Measurements from ENCODE around the gene PHF21B.

The PHF21B gene

DNA sequence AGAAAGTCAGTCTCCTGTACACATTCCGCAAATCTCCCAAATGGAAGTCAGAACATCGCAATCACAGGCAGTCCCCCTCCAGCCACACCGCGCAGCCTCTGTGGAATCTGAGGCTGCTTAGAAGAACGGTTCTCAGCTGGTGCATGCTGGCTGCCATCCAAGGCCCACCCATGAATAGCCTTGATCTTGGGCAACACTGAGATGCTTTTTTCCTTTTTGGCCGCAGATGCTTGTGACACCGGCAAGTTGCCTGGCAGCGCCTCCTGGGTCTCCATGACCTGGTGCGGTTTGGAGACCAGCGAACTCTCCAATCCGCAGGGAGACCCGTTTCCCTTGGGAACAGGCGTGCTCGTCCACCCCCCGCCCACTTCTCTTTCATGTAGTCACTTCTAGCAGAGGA, 26.3 kb upstream of the PHF21B start:
- no peak overlapping the region for H3K27ac ChIP-seq (ENCODE audit: low read depth, low read length, poor library complexity, severe bottlenecking)
- H3K36me3 ChIP-seq (ENCODE audit: insufficient read depth, low read length): no peaks in the 10 kb centered on the region
- no peaks in the 10 kb centered on the region; the same call in 1 of the 2 replicates for H3K27me3 ChIP-seq (ENCODE audit: insufficient read depth, low read length)
- H4K20me1 ChIP-seq (ENCODE audit: insufficient read depth, low read length): no peaks in the 10 kb centered on the region
- H3K4me3 ChIP-seq (ENCODE audit: low read depth, low read length, poor library complexity, severe bottlenecking): no peak overlapping the region
- no peaks in the 10 kb centered on the region for H3K9me3 ChIP-seq (ENCODE audit: low read length)
- H3K4me2 ChIP-seq (ENCODE audit: low read length): no peak overlapping the region
- H3K9ac ChIP-seq (ENCODE audit: low read length): no peak overlapping the region
- no peaks in the 10 kb centered on the region for H3F3A ChIP-seq (ENCODE audit: insufficient read depth, low read length)
- H3K9me2 ChIP-seq (ENCODE audit: low read depth, low read length): no peaks in the 10 kb centered on the region
- H2AFZ ChIP-seq (ENCODE audit: low read length): no peak overlapping the region
- no peak for TF ChIP-seq EZH2 (IDR thresholded peaks at IDR 0.05; ENCODE audit: borderline replicate concordance, low read length)
- TF ChIP-seq, protein P1, sequence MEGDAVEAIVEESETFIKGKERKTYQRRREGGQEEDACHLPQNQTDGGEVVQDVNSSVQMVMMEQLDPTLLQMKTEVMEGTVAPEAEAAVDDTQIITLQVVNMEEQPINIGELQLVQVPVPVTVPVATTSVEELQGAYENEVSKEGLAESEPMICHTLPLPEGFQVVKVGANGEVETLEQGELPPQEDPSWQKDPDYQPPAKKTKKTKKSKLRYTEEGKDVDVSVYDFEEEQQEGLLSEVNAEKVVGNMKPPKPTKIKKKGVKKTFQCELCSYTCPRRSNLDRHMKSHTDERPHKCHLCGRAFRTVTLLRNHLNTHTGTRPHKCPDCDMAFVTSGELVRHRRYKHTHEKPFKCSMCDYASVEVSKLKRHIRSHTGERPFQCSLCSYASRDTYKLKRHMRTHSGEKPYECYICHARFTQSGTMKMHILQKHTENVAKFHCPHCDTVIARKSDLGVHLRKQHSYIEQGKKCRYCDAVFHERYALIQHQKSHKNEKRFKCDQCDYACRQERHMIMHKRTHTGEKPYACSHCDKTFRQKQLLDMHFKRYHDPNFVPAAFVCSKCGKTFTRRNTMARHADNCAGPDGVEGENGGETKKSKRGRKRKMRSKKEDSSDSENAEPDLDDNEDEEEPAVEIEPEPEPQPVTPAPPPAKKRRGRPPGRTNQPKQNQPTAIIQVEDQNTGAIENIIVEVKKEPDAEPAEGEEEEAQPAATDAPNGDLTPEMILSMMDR (IDR thresholded peaks at IDR 0.05; ENCODE audit: low read length): no peak
- no peaks in the 10 kb centered on the region for H3K4me1 ChIP-seq (ENCODE audit: insufficient read depth, low read length, severe bottlenecking)
- no peaks in the 10 kb centered on the region for H3K79me2 ChIP-seq (ENCODE audit: insufficient read depth, low read length)

DNA sequence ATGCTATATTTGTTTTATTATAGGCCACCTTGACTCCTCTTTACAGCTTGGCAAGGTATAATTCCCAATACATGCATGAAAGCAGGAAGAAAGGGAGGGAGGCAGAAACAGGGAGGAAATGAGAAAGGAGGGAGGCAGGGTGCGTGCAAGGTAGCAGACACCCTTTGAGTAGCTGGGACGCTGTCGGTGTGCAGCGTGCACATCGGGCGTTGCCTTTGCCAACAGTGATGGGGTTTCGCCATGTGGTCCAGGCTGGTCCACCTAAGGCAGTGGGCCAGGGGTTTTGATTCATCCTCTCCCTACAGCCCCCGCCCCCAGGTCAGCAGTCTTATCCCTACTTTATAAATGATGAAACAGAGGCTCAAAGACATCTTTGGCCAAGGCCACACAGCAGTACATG, 25.0 kb upstream of the PHF21B start:
- Histone ChIP-seq H3K9ac (ENCODE audit: low read length) (no peak overlapping the region), H3K4me2 (ENCODE audit: low read length) (no peak overlapping the region), H3K9me3 (ENCODE audit: low read length) (no peaks in the 10 kb centered on the region), H3K4me3 (ENCODE audit: low read depth, low read length, poor library complexity, severe bottlenecking) (no peak overlapping the region), H3F3A (ENCODE audit: insufficient read depth, low read length) (no peaks in the 10 kb centered on the region), H3K27ac (ENCODE audit: low read depth, low read length, poor library complexity, severe bottlenecking) (no peak overlapping the region), H4K20me1 (ENCODE audit: insufficient read depth, low read length) (no peaks in the 10 kb centered on the region), H3K79me2 (ENCODE audit: insufficient read depth, low read length) (no peaks in the 10 kb centered on the region), H2AFZ (ENCODE audit: low read length) (no peak overlapping the region), H3K27me3 (ENCODE audit: insufficient read depth, low read length) (no peaks in the 10 kb centered on the region), H3K9me2 (ENCODE audit: low read depth, low read length) (no peaks in the 10 kb centered on the region), H3K36me3 (ENCODE audit: insufficient read depth, low read length) (no peaks in the 10 kb centered on the region), H3K4me1 (ENCODE audit: insufficient read depth, low read length, severe bottlenecking) (no peaks in the 10 kb centered on the region)
- TF ChIP-seq, protein P1 (IDR thresholded peaks at IDR 0.05; ENCODE audit: low read length): no peak
- no peak for TF ChIP-seq EZH2 (IDR thresholded peaks at IDR 0.05; ENCODE audit: borderline replicate concordance, low read length)

DNA sequence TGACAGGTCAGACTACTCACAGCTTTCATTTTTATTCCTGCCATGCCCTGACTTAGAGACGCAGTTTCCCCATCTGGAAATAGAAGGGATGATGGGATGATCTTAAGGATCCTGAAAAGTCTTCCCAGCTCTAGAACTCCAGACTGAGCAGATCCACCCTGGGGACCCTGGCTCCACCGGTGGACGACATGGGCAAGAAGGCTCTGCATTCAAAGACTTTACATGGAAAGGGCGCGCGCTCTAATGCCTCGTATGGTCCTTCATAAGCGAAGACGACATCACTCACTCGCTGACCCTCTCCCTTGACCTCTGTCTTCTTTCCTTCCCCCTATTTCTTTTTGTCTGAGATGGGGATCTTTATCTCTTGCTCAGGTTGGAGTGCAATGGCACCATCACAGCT, 24.4 kb upstream of the PHF21B start:
- no peak overlapping the region for H3K27ac ChIP-seq (ENCODE audit: low read depth, low read length, poor library complexity, severe bottlenecking)
- H3F3A ChIP-seq (ENCODE audit: insufficient read depth, low read length): no peaks in the 10 kb centered on the region
- no peaks in the 10 kb centered on the region for H3K4me1 ChIP-seq (ENCODE audit: insufficient read depth, low read length, severe bottlenecking)
- H3K4me3 ChIP-seq (ENCODE audit: low read depth, low read length, poor library complexity, severe bottlenecking): no peak overlapping the region
- no peaks in the 10 kb centered on the region for H3K9me3 ChIP-seq (ENCODE audit: low read length)
- H3K36me3 ChIP-seq (ENCODE audit: insufficient read depth, low read length): no peaks in the 10 kb centered on the region
- H2AFZ ChIP-seq (ENCODE audit: low read length): no peak overlapping the region
- H3K4me2 ChIP-seq (ENCODE audit: low read length): no peak overlapping the region
- TF ChIP-seq EZH2 (IDR thresholded peaks at IDR 0.05; ENCODE audit: borderline replicate concordance, low read length): no peak
- TF ChIP-seq, protein P1 (IDR thresholded peaks at IDR 0.05; ENCODE audit: low read length): no peak
- no peaks in the 10 kb centered on the region for H3K27me3 ChIP-seq (ENCODE audit: insufficient read depth, low read length)
- H4K20me1 ChIP-seq (ENCODE audit: insufficient read depth, low read length): no peaks in the 10 kb centered on the region
- H3K9me2 ChIP-seq (ENCODE audit: low read depth, low read length): no peaks in the 10 kb centered on the region
- no peak overlapping the region for H3K9ac ChIP-seq (ENCODE audit: low read length)
- H3K79me2 ChIP-seq (ENCODE audit: insufficient read depth, low read length): no peaks in the 10 kb centered on the region
